ENCODE results near the gene ANKRD11. TPM values are rescaled to one million over a fixed set of nuclear protein-coding genes. Genes with fewer than 3 reads are reported as not detected.

ANKRD11 gene
- polyA plus RNA-seq, 4 donors: 48.4 to 86.7 (median 65.5) TPM

GRCh38 chr16:89290472-89290871 lies 199.9 kb downstream of the ANKRD11 start:
- FAIRE-seq (no peak), DNase-seq (no peak)
- 89 to 95% (median 90%) methylated on average over 15 to 16 of the region's 16 CpGs for WGBS, 3 donors
- no peaks in the 10 kb centered on the region for H3K27me3 ChIP-seq (ENCODE audit: control insufficient read depth in 3 of 3, insufficient read depth in 3 of 3, low read length in 3 of 3)
- no peak overlapping the region for H3K4me3 ChIP-seq (ENCODE audit: low read depth in 1 of 3, low read length in 3 of 3)
- peaks cover 11 to 85% (median 14%) of the 10 kb centered on the region in 3 donors for H3K36me3 ChIP-seq (ENCODE audit: control insufficient read depth in 3 of 3, insufficient read depth in 2 of 3, low read depth in 1 of 3, low read length in 3 of 3)
- H3K9me3 ChIP-seq (ENCODE audit: control insufficient read depth in 2 of 2, insufficient read depth in 1 of 2, low read depth in 1 of 2, low read length in 1 of 2): no peaks in the 10 kb centered on the region
- H3K4me1 ChIP-seq (ENCODE audit: control insufficient read depth in 3 of 3, insufficient read depth in 2 of 3, low read depth in 1 of 3, low read length in 2 of 3): no peaks in the 10 kb centered on the region
- no peak overlapping the region for H3K27ac ChIP-seq (ENCODE audit: low read depth in 1 of 3, low read length in 2 of 3)

GRCh38 chr16:89289428-89290395 lies 200.6 kb downstream of the ANKRD11 start:
- Histone ChIP-seq H3K4me1 (ENCODE audit: control insufficient read depth in 3 of 3, insufficient read depth in 2 of 3, low read depth in 1 of 3, low read length in 2 of 3) (no peaks in the 10 kb centered on the region), H3K9me3 (ENCODE audit: control insufficient read depth in 2 of 2, insufficient read depth in 1 of 2, low read depth in 1 of 2, low read length in 1 of 2) (peaks cover 0 to 3% of the 10 kb centered on the region in 2 donors), H3K27me3 (ENCODE audit: control insufficient read depth in 3 of 3, insufficient read depth in 3 of 3, low read length in 3 of 3) (no peaks in the 10 kb centered on the region), H3K27ac (ENCODE audit: low read depth in 1 of 3, low read length in 2 of 3) (no peak overlapping the region), H3K4me3 (ENCODE audit: low read depth in 1 of 3, low read length in 3 of 3) (no peak overlapping the region), H3K36me3 (ENCODE audit: control insufficient read depth in 3 of 3, insufficient read depth in 2 of 3, low read depth in 1 of 3, low read length in 3 of 3) (peaks cover 11 to 85% (median 18%) of the 10 kb centered on the region in 3 donors)
- DNase-seq (peak; percentile 77 to 82), FAIRE-seq (no peak)
- WGBS, 3 donors: 69 to 76% (median 71%) methylated on average over 23 to 24 of the region's 25 CpGs

GRCh38 chr16:89288966-89289365 lies 201.4 kb downstream of the ANKRD11 start:
- H3K36me3 ChIP-seq (ENCODE audit: control insufficient read depth in 3 of 3, insufficient read depth in 2 of 3, low read depth in 1 of 3, low read length in 3 of 3): peaks cover 11 to 85% (median 19%) of the 10 kb centered on the region in 3 donors

GRCh38 chr16:89288577-89288844 lies 201.8 kb downstream of the ANKRD11 start:
- DNase-seq (no peak), FAIRE-seq (no peak)
- H3K27ac ChIP-seq (ENCODE audit: low read depth in 1 of 3, low read length in 2 of 3): no peak overlapping the region
- H3K9me3 ChIP-seq (ENCODE audit: control insufficient read depth in 2 of 2, insufficient read depth in 1 of 2, low read depth in 1 of 2, low read length in 1 of 2): peaks cover 0 to 8% of the 10 kb centered on the region in 2 donors
- 95 to 98% (median 96%) methylated on average over 13 of the region's 13 CpGs for WGBS, 3 donors
- H3K36me3 ChIP-seq (ENCODE audit: control insufficient read depth in 3 of 3, insufficient read depth in 2 of 3, low read depth in 1 of 3, low read length in 3 of 3): peaks cover 15 to 85% (median 21%) of the 10 kb centered on the region in 3 donors
- no peaks in the 10 kb centered on the region for H3K27me3 ChIP-seq (ENCODE audit: control insufficient read depth in 3 of 3, insufficient read depth in 3 of 3, low read length in 3 of 3)
- no peak overlapping the region for H3K4me3 ChIP-seq (ENCODE audit: low read depth in 1 of 3, low read length in 3 of 3)
- no peaks in the 10 kb centered on the region for H3K4me1 ChIP-seq (ENCODE audit: control insufficient read depth in 3 of 3, insufficient read depth in 2 of 3, low read depth in 1 of 3, low read length in 2 of 3)

More at GRCh38 chr16:89288966-89289365, 201.4 kb downstream of the ANKRD11 start:
- DNase-seq (no peak), FAIRE-seq (no peak)
- Histone ChIP-seq H3K4me1 (ENCODE audit: control insufficient read depth in 3 of 3, insufficient read depth in 2 of 3, low read depth in 1 of 3, low read length in 2 of 3) (no peaks in the 10 kb centered on the region), H3K4me3 (ENCODE audit: low read depth in 1 of 3, low read length in 3 of 3) (no peak overlapping the region), H3K27me3 (ENCODE audit: control insufficient read depth in 3 of 3, insufficient read depth in 3 of 3, low read length in 3 of 3) (no peaks in the 10 kb centered on the region), H3K27ac (ENCODE audit: low read depth in 1 of 3, low read length in 2 of 3) (no peak overlapping the region), H3K9me3 (ENCODE audit: control insufficient read depth in 2 of 2, insufficient read depth in 1 of 2, low read depth in 1 of 2, low read length in 1 of 2) (peaks cover 0 to 5% of the 10 kb centered on the region in 2 donors)
- WGBS, 3 donors: 92 to 94% (median 93%) methylated on average over 19 of the region's 19 CpGs

- Histone ChIP-seq H3K9me3 (ENCODE audit: control insufficient read depth in 2 of 2, insufficient read depth in 1 of 2, low read depth in 1 of 2, low read length in 1 of 2) (peaks cover 0 to 12% of the 10 kb centered on the region in 2 donors), H3K27ac (ENCODE audit: low read depth in 1 of 3, low read length in 2 of 3) (no peak overlapping the region), H3K27me3 (ENCODE audit: control insufficient read depth in 3 of 3, insufficient read depth in 3 of 3, low read length in 3 of 3) (no peaks in the 10 kb centered on the region), H3K4me1 (ENCODE audit: control insufficient read depth in 3 of 3, insufficient read depth in 2 of 3, low read depth in 1 of 3, low read length in 2 of 3) (no peaks in the 10 kb centered on the region), H3K36me3 (ENCODE audit: control insufficient read depth in 3 of 3, insufficient read depth in 2 of 3, low read depth in 1 of 3, low read length in 3 of 3) (peaks cover 16 to 87% (median 21%) of the 10 kb centered on the region in 3 donors), H3K4me3 (ENCODE audit: low read depth in 1 of 3, low read length in 3 of 3) (no peak overlapping the region)
- no peak for DNase-seq
- WGBS, 3 donors: 93 to 94% (median 93%) methylated on average over 30 of the region's 30 CpGs
- FAIRE-seq: no peak
Measured at GRCh38 chr16:89287777-89288576, 202.4 kb downstream of the ANKRD11 start.

- Histone ChIP-seq H3K4me3 (ENCODE audit: low read depth in 1 of 3, low read length in 3 of 3) (no peak overlapping the region), H3K36me3 (ENCODE audit: control insufficient read depth in 3 of 3, insufficient read depth in 2 of 3, low read depth in 1 of 3, low read length in 3 of 3) (peaks cover 21 to 87% (median 24%) of the 10 kb centered on the region in 3 donors), H3K27me3 (ENCODE audit: control insufficient read depth in 3 of 3, insufficient read depth in 3 of 3, low read length in 3 of 3) (no peaks in the 10 kb centered on the region), H3K9me3 (ENCODE audit: control insufficient read depth in 2 of 2, insufficient read depth in 1 of 2, low read depth in 1 of 2, low read length in 1 of 2) (peaks cover 0 to 26% of the 10 kb centered on the region in 2 donors), H3K4me1 (ENCODE audit: control insufficient read depth in 3 of 3, insufficient read depth in 2 of 3, low read depth in 1 of 3, low read length in 2 of 3) (no peaks in the 10 kb centered on the region), H3K27ac (ENCODE audit: low read depth in 1 of 3, low read length in 2 of 3) (no peak overlapping the region)
- WGBS, 3 donors: 91 to 93% (median 92%) methylated on average over 25 of the region's 25 CpGs
- FAIRE-seq (no peak), DNase-seq (no peak)
Measured at GRCh38 chr16:89286096-89286495, 204.3 kb downstream of the ANKRD11 start.

GRCh38 chr16:89285381-89285780 lies 205.0 kb downstream of the ANKRD11 start:
- Histone ChIP-seq H3K27ac (ENCODE audit: low read depth in 1 of 3, low read length in 2 of 3) (no peak overlapping the region), H3K36me3 (ENCODE audit: control insufficient read depth in 3 of 3, insufficient read depth in 2 of 3, low read depth in 1 of 3, low read length in 3 of 3) (peaks cover 21 to 87% (median 27%) of the 10 kb centered on the region in 3 donors), H3K9me3 (ENCODE audit: control insufficient read depth in 2 of 2, insufficient read depth in 1 of 2, low read depth in 1 of 2, low read length in 1 of 2) (peaks cover 0 to 31% of the 10 kb centered on the region in 2 donors), H3K27me3 (ENCODE audit: control insufficient read depth in 3 of 3, insufficient read depth in 3 of 3, low read length in 3 of 3) (no peaks in the 10 kb centered on the region), H3K4me1 (ENCODE audit: control insufficient read depth in 3 of 3, insufficient read depth in 2 of 3, low read depth in 1 of 3, low read length in 2 of 3) (no peaks in the 10 kb centered on the region), H3K4me3 (ENCODE audit: low read depth in 1 of 3, low read length in 3 of 3) (no peak overlapping the region)
- 93 to 96% (median 95%) methylated on average over 17 of the region's 17 CpGs for WGBS, 3 donors
- FAIRE-seq (no peak), DNase-seq (no peak)

GRCh38 chr16:89283449-89283848 lies 206.9 kb downstream of the ANKRD11 start:
- no peak for DNase-seq
- FAIRE-seq: no peak
- Histone ChIP-seq H3K27ac (ENCODE audit: low read depth in 1 of 3, low read length in 2 of 3) (no peak overlapping the region), H3K36me3 (ENCODE audit: control insufficient read depth in 3 of 3, insufficient read depth in 2 of 3, low read depth in 1 of 3, low read length in 3 of 3) (peaks cover 22 to 86% (median 31%) of the 10 kb centered on the region in 3 donors), H3K4me1 (ENCODE audit: control insufficient read depth in 3 of 3, insufficient read depth in 2 of 3, low read depth in 1 of 3, low read length in 2 of 3) (no peaks in the 10 kb centered on the region), H3K4me3 (ENCODE audit: low read depth in 1 of 3, low read length in 3 of 3) (no peak overlapping the region), H3K9me3 (ENCODE audit: control insufficient read depth in 2 of 2, insufficient read depth in 1 of 2, low read depth in 1 of 2, low read length in 1 of 2) (peaks cover 0 to 31% of the 10 kb centered on the region in 2 donors), H3K27me3 (ENCODE audit: control insufficient read depth in 3 of 3, insufficient read depth in 3 of 3, low read length in 3 of 3) (no peaks in the 10 kb centered on the region)
- 86 to 91% (median 89%) methylated on average over 20 of the region's 20 CpGs for WGBS, 3 donors

Measured in small intestine (tissue), 7 donors.